ENCODE data around the gene EPHB4. TPM values are rescaled to one million over a fixed set of nuclear protein-coding genes. Genes with fewer than 3 reads are reported as not detected.

The EPHB4 gene
- 1 to 10 TPM; 2.5 to 2.9 TPM for total RNA-seq

GRCh38 chr7:100827330-100828226 is at the start of gene EPHB4:
TSS of gene EPHB4 (minus strand) at chr7:100827523. CDS start at chr7:100827030, 493 bp downstream.
- Mint-ChIP-seq H3K27me3 (peaks cover 41% of the 10 kb centered on the region), H3K4me3 (peak within 1 kb of the TSS; percentile 73), H3K9me3 (no peaks in the 10 kb centered on the region), H3K27ac (no peak within 1 kb of the TSS), H3K4me1 (peaks cover 19% of the 10 kb centered on the region), H3K36me3 (peaks cover 2% of the 10 kb centered on the region)
- no peak for DNase-seq

GRCh38 chr7:100875356-100875751 is 48.0 kb upstream of the EPHB4 start:
- DNase-seq = peak; percentile 53
- Mint-ChIP-seq H3K9me3 (no peaks in the 10 kb centered on the region), H3K4me1 (peaks cover 41% of the 10 kb centered on the region), H3K27me3 (no peaks in the 10 kb centered on the region), H3K27ac (peak overlapping the region; percentile 98), H3K4me3 (peak overlapping the region; percentile 97), H3K36me3 (peaks cover 73% of the 10 kb centered on the region)

GRCh38 chr7:100874577-100875355 is 47.4 kb upstream of the EPHB4 start, which contains the start of gene SRRT:
TSS of gene SRRT (plus strand) at chr7:100875103. CDS start at chr7:100875591, 488 bp downstream.
- peak within 1 kb of the TSS; percentile 98 for H3K27ac Mint-ChIP-seq
- H3K4me1 Mint-ChIP-seq = peaks cover 38% of the 10 kb centered on the region

GRCh38 chr7:100874300-100874576 is 46.9 kb upstream of the EPHB4 start:
- H3K27ac Mint-ChIP-seq = peak overlapping the region; percentile 98

More at GRCh38 chr7:100874577-100875355, 47.4 kb upstream of the EPHB4 start, which contains the start of gene SRRT:
- DNase-seq = peak; percentile 98
- Mint-ChIP-seq H3K9me3 (no peaks in the 10 kb centered on the region), H3K27me3 (no peaks in the 10 kb centered on the region), H3K36me3 (peaks cover 69% of the 10 kb centered on the region), H3K4me3 (peak within 1 kb of the TSS; percentile 97)

GRCh38 chr7:100873599-100874299 is 46.4 kb upstream of the EPHB4 start:
- no peak for DNase-seq
- Mint-ChIP-seq H3K27me3 (no peaks in the 10 kb centered on the region), H3K4me3 (peak overlapping the region; percentile 97), H3K4me1 (peaks cover 31% of the 10 kb centered on the region), H3K36me3 (peaks cover 60% of the 10 kb centered on the region), H3K27ac (peak overlapping the region; percentile 98), H3K9me3 (no peaks in the 10 kb centered on the region)

More at GRCh38 chr7:100874300-100874576, 46.9 kb upstream of the EPHB4 start:
- H3K4me1 Mint-ChIP-seq = peaks cover 36% of the 10 kb centered on the region
- H3K27me3 Mint-ChIP-seq = no peaks in the 10 kb centered on the region
- H3K9me3 Mint-ChIP-seq = no peaks in the 10 kb centered on the region
- peak overlapping the region; percentile 97 for H3K4me3 Mint-ChIP-seq
- DNase-seq = no peak
- H3K36me3 Mint-ChIP-seq = peaks cover 65% of the 10 kb centered on the region

GRCh38 chr7:100867776-100868485 is 40.6 kb upstream of the EPHB4 start:
- H3K9me3 Mint-ChIP-seq = no peaks in the 10 kb centered on the region
- H3K4me3 Mint-ChIP-seq = peak overlapping the region; percentile 97
- peaks cover 18% of the 10 kb centered on the region for H3K4me1 Mint-ChIP-seq
- no peak for DNase-seq
- H3K27me3 Mint-ChIP-seq = no peaks in the 10 kb centered on the region
- peak overlapping the region; percentile 83 for H3K27ac Mint-ChIP-seq
- peaks cover 17% of the 10 kb centered on the region for H3K36me3 Mint-ChIP-seq

GRCh38 chr7:100867040-100867775 is 39.9 kb upstream of the EPHB4 start, which contains the start of gene TRIP6:
TSS of gene TRIP6 (plus strand) at chr7:100867387. CDS start at chr7:100867498, 111 bp downstream.
- H3K27me3 Mint-ChIP-seq = no peaks in the 10 kb centered on the region
- peaks cover 18% of the 10 kb centered on the region for H3K4me1 Mint-ChIP-seq
- no peaks in the 10 kb centered on the region for H3K9me3 Mint-ChIP-seq
- peaks cover 12% of the 10 kb centered on the region for H3K36me3 Mint-ChIP-seq
- H3K27ac Mint-ChIP-seq = peak within 1 kb of the TSS; percentile 98
- H3K4me3 Mint-ChIP-seq = peak within 1 kb of the TSS; percentile 97
- peak; percentile 74 for DNase-seq

- no peaks in the 10 kb centered on the region for H3K27me3 Mint-ChIP-seq
- peaks cover 18% of the 10 kb centered on the region for H3K4me1 Mint-ChIP-seq
- DNase-seq = no peak
- H3K27ac Mint-ChIP-seq = peak overlapping the region; percentile 98
- H3K9me3 Mint-ChIP-seq = no peaks in the 10 kb centered on the region
- H3K36me3 Mint-ChIP-seq = peaks cover 12% of the 10 kb centered on the region
- peak overlapping the region; percentile 97 for H3K4me3 Mint-ChIP-seq
Measured at GRCh38 chr7:100866729-100867039, 39.4 kb upstream of the EPHB4 start.

GRCh38 chr7:100865938-100866728 is 38.8 kb upstream of the EPHB4 start:
- peak; percentile 57 for DNase-seq
- Mint-ChIP-seq H3K9me3 (no peaks in the 10 kb centered on the region), H3K4me1 (peaks cover 16% of the 10 kb centered on the region), H3K4me3 (peak overlapping the region; percentile 97), H3K27me3 (no peaks in the 10 kb centered on the region), H3K27ac (peak overlapping the region; percentile 98), H3K36me3 (peaks cover 9% of the 10 kb centered on the region)

- Mint-ChIP-seq H3K36me3 (peaks cover 11% of the 10 kb centered on the region), H3K27me3 (no peaks in the 10 kb centered on the region), H3K27ac (peak overlapping the region; percentile 34), H3K4me1 (peaks cover 16% of the 10 kb centered on the region), H3K9me3 (no peaks in the 10 kb centered on the region), H3K4me3 (peak overlapping the region; percentile 42)
- no peak for DNase-seq
Measured at GRCh38 chr7:100865372-100865911, 38.1 kb upstream of the EPHB4 start.

- peaks cover 15% of the 10 kb centered on the region for H3K36me3 Mint-ChIP-seq
- H3K9me3 Mint-ChIP-seq = no peaks in the 10 kb centered on the region
Measured at GRCh38 chr7:100864263-100864845, 37.0 kb upstream of the EPHB4 start.

GRCh38 chr7:100863406-100863950 is 36.2 kb upstream of the EPHB4 start:
- Mint-ChIP-seq H3K27me3 (no peaks in the 10 kb centered on the region), H3K4me3 (no peak overlapping the region), H3K4me1 (peaks cover 16% of the 10 kb centered on the region), H3K36me3 (peaks cover 15% of the 10 kb centered on the region), H3K9me3 (no peaks in the 10 kb centered on the region), H3K27ac (no peak overlapping the region)
- DNase-seq = no peak

More at GRCh38 chr7:100864263-100864845, 37.0 kb upstream of the EPHB4 start:
- no peak for DNase-seq
- no peaks in the 10 kb centered on the region for H3K27me3 Mint-ChIP-seq
- no peak overlapping the region for H3K4me3 Mint-ChIP-seq
- peaks cover 16% of the 10 kb centered on the region for H3K4me1 Mint-ChIP-seq
- no peak overlapping the region for H3K27ac Mint-ChIP-seq

Measured in activated naive CD8-positive, alpha-beta T cell treated with anti-CD3 and anti-CD28 coated beads for 36 hours (primary cell).